ENCODE measurements around the gene SP140.
"Not testable (repeated sequence)": the region's sequence is repeated elsewhere in the genome, so short reads cannot be mapped to it uniquely, and the experiment has no call there.

SP140 gene

DNA sequence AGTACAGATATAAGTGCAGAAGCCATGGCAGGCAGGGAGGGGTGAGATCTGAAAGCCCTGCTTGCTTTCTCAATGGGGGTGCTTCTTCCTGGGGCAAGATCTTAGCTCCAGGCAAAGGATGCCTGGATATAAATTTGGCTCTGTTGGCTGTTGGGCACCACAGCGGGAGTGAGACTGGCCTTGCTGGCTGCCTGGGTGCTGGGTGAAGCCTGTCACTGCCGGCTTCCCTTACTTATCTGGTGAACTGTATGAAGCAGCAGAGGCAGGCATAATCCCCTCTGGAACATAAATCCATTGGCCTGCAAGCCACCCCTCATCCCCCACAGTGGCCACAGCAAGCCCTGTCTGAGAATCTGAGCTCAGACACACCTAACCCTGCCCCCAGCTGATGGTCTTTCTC is 74.1 kb downstream of the SP140 start:
- no peak for TF ChIP-seq CTCF (IDR thresholded peaks at IDR 0.05; ENCODE audit: insufficient read depth, low read depth, low read length, missing control alignments)
- no peak overlapping the region for H3K4me3 ChIP-seq (ENCODE audit: low read depth, low read length)
- no peak for DNase-seq (ENCODE audit: low read depth)

- TF ChIP-seq CTCF (IDR thresholded peaks at IDR 0.05; ENCODE audit: insufficient read depth, low read depth, low read length, missing control alignments) = no peak
- H3K4me3 ChIP-seq (ENCODE audit: low read depth, low read length) = no peak overlapping the region
- DNase-seq (ENCODE audit: low read depth) = no peak
These were observed 80.1 kb downstream of the SP140 start for GRCh38 chr2:230305416-230306275.

DNA sequence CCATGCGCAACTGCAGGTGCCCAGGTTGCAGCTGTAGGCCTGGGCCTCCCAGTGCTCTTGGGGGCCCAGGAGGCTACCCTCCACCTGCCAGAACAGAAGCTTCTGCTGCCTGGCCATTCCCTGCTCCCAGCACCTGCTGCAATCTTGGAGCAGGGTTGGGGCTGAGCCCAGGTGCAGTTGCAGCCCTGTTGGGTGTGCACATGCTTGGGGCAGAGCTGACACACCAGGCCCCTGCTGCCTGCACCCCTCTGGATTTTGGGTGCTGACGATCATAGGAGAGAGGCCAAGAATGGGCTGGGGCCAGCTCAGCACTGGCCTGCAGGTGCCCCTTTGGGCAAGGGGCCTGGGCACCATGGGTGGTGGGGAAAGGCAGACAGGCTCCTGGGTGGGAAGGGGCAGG is 80.9 kb downstream of the SP140 start:
- no peak for DNase-seq (ENCODE audit: low read depth)
- H3K4me3 ChIP-seq (ENCODE audit: low read depth, low read length) = no peak overlapping the region
- TF ChIP-seq CTCF (IDR thresholded peaks at IDR 0.05; ENCODE audit: insufficient read depth, low read depth, low read length, missing control alignments) = no peak

DNA sequence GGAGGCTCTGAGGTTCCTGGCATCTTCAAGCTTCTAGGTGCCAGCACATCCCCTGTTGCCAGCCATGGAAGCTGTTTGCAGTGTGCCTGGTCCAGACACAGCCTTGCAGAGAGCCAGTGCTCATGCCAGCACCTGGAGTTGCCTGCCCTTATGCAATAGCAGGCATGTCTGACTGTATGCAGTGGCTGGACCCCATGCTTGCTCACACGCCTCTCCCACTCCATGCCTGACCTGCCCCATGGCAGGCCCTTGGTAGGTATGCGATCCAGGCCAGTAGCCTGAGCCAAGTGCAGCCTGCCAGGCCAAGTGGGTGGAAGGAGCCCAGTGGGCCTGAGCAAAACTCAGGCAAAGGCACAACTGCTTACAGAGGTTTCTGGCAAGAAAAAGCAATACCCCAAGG is 81.9 kb downstream of the SP140 start:
- H3K4me3 ChIP-seq (ENCODE audit: low read depth, low read length) = no peak overlapping the region
- TF ChIP-seq CTCF (IDR thresholded peaks at IDR 0.05; ENCODE audit: insufficient read depth, low read depth, low read length, missing control alignments) = no peak
- no peak for DNase-seq (ENCODE audit: low read depth)

DNA sequence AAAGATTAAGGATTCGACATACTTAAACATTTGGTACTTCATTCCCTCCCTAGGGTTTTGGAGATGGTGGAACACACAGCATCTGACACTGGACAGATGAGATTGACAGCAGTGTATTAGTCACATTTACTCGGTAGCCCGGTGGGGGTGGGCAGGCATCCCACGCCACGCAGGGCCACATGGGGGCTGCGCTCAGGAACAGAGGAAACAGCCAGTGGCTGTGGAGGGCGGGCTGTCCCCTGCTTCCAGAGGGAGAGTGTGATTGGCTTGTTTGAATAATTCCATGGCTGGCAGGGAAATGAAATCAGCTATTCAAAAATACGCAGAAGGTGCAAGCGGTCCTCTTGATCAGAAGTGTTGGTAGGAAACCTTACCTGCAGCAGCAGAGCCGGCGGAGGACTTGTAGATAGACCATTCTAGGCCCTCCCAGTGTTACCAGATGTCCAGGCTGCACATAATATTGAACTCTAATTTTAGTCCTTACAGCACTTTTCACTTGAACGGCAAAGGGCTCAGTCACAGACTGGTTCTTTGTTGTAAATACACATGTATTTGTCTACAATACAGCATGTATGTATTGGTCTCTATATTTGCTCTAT is 83.0 kb downstream of the SP140 start:
- no peak overlapping the region for H3K4me3 ChIP-seq (ENCODE audit: low read depth, low read length)
- DNase-seq (ENCODE audit: low read depth) = no peak
- no peak for TF ChIP-seq CTCF (IDR thresholded peaks at IDR 0.05; ENCODE audit: insufficient read depth, low read depth, low read length, missing control alignments)

GRCh38 chr2:230310792-230311191 is 85.3 kb downstream of the SP140 start:
- DNase-seq (ENCODE audit: low read depth); H3K4me3 ChIP-seq (ENCODE audit: low read depth, low read length): not testable (repeated sequence)

- H3K4me3 ChIP-seq (ENCODE audit: low read depth, low read length); DNase-seq (ENCODE audit: low read depth): not testable (repeated sequence)
These were observed 86.1 kb downstream of the SP140 start for GRCh38 chr2:230311634-230312033.

DNA sequence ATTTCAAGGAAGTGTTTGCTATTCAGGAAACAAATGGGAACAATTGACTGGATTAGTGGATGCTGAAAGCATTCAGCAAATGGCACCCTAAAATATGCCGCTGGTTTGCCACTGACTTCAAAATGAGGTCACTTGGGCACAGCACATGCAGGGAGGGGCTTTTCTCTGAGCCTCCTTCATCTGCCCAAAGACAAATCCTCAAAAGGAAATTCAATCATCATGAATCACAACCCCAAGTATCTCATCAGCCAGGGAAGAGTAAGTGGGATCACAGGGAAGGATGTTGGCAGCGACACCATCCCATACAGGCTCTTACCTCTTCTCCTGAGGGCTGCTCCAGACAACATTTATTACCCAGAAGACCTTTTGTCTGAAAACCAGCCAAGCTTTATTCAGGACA is 87.1 kb downstream of the SP140 start:
- DNase-seq (ENCODE audit: low read depth) = no peak
- no peak for TF ChIP-seq CTCF (IDR thresholded peaks at IDR 0.05; ENCODE audit: insufficient read depth, low read depth, low read length, missing control alignments)
- H3K4me3 ChIP-seq (ENCODE audit: low read depth, low read length) = no peak overlapping the region
